GM12872 (cell line): ENCODE data around the gene TMOD4.

ENCODE experiments used
- CTCF ChIP-seq: IDR thresholded peaks from 3 replicates; pipeline ENCODE4 v1.5.1; 2011; ENCODE audit warnings: low read depth, mild to moderate bottlenecking, low read length, moderate library complexity; ENCODE audit not compliant: insufficient read depth

TMOD4 gene

GRCh38 chr1:151175863-151176262 is at the start of gene TMOD4:
TMOD4 (minus strand) TSS chr1:151175981; CDS start chr1:151174875, 1,106 bp downstream.
- peak; percentile 71 for TF ChIP-seq CTCF

- TF ChIP-seq CTCF = no peak
These were observed 46.3 kb upstream of the TMOD4 start for GRCh38 chr1:151222130-151222529.

GRCh38 chr1:151221616-151222015 is 45.8 kb upstream of the TMOD4 start:
- TF ChIP-seq CTCF = no peak

- no peak for TF ChIP-seq CTCF
These were observed 37.8 kb upstream of the TMOD4 start for GRCh38 chr1:151213560-151213959.

GRCh38 chr1:151211972-151212705 is 36.4 kb upstream of the TMOD4 start:
- TF ChIP-seq CTCF = no peak

GRCh38 chr1:151210830-151211229 is 35.0 kb upstream of the TMOD4 start:
- TF ChIP-seq CTCF = no peak

GRCh38 chr1:151199873-151200581 is 24.2 kb upstream of the TMOD4 start:
- TF ChIP-seq CTCF = no peak
